IPS-18c (cell line): ENCODE data around the gene HNRNPU.
A peak's percentile ranks its signal among the peaks of the same experiment; 100 is the strongest.

ENCODE experiments used
- H3K4me3 ChIP-seq: 2 replicates; pipeline ENCODE4 v1.7.0; 2013; ENCODE audit warnings: low read depth, mild to moderate bottlenecking, low read length, moderate library complexity; ENCODE audit not compliant: insufficient read depth
- H3K9me3 ChIP-seq: one replicate; pipeline ENCODE4 v1.6.1; 2013; ENCODE audit warnings: mild to moderate bottlenecking, low read length, moderate library complexity; ENCODE audit not compliant: control insufficient read depth, insufficient read depth

Gene HNRNPU

DNA sequence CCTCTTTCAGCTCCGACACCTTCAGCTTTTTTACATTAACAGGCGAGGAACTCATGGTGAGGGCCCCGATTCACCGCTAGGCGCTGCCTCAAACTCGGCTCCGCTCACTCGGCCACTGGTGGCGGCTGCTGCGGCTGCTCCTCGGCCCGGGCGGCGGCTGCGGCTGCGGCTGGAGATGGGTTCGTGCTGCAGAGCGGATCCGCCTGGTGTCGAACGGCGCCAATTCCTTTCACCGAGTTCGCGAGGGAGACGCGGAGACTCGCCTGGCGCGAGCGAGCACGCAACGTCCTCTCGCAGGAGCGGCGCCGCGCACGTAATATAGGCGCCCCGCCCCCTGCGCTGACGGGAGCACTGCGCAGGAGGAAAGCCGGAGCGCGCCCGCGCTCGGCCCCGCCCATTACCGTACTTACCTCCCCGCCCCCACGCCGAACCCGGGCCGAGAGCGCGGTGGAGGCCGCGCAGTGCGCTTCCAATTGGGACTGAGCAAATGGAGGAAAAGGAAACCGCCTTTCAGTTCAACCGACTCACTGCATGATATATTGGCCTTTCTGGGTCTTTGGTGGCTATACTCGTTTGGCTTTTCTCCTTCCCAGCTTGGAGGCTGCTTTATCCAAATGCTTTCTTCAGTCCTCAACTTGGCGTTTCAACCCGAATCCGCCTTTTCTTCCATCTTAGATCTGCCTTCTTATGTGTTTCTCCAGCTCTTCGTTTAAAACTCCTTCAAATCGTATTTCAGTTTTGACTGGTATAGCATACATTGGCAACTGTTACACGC is at the start of gene HNRNPU:
HNRNPU (minus strand) TSS at position 291 of the 775 bp plus-strand sequence; CDS start at position 55, 236 bp downstream.
- no peaks in the 10 kb centered on the region for H3K9me3 ChIP-seq
- peak within 1 kb of the TSS; percentile 94 for H3K4me3 ChIP-seq

GRCh38 chr1:244913806-244914205 is 49.5 kb upstream of the HNRNPU start:
- Histone ChIP-seq H3K9me3 (no peaks in the 10 kb centered on the region), H3K4me3 (no peak overlapping the region)

DNA sequence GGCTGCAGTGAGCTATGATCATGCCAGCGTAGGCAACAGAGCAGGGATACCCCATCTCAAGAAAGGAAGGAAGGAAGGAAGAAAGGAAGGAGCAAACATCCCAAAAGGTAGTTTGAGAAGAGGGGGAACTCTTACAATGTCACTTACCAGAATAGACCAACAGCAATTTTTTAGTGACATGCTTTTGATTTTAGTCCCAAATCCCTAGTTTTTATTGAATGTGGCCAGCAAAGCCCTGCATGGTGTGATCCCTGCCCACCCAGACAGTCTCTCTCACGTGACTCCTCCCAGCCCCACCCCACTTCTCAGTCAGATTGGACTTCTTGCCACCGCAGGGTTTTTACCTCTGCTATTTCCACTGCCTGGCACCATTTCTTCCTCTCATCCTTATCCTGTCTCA is 39.8 kb upstream of the HNRNPU start:
- Histone ChIP-seq H3K9me3 (peaks cover 4% of the 10 kb centered on the region), H3K4me3 (no peak overlapping the region)

GRCh38 chr1:244901400-244902015 is 37.2 kb upstream of the HNRNPU start:
- no peak overlapping the region for H3K4me3 ChIP-seq
- peaks cover 4% of the 10 kb centered on the region for H3K9me3 ChIP-seq

DNA sequence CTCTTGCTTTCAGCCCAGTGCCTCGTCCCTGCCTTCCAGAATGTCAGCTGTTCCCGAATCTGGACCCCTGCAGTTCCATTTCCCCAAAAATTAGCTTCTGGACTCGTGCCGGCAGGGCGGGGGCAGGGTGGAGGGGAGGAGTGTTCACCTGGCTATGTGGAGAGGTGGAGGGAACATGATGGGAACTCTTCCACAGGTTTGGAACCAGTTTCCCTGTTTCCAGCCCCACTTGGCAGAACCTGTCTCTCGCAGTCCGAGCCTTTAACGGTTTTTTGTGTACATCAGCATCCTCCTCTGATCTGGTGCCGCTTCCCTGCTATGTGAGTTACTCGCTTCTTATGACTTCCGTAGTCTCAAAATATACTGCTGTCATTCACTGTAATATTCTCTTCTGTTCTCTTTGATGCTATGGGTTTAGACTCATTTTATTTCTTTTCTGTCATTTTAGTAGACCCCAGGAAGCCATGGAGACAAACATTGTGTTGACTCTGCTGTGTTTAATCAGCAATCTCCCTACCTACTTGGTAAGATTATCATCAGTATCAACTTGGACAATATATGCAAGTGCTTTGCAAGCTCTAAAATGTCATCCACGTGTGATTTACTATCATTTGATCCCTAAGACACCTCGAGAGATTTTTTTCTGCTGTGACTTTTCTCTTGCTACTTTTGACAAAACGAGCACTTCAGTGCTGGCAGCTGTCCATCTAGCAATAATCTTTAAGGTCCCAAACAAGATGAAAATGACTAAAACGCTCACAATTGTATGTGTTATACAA is 33.3 kb upstream of the HNRNPU start:
- Histone ChIP-seq H3K4me3 (no peak overlapping the region), H3K9me3 (peaks cover 4% of the 10 kb centered on the region)

GRCh38 chr1:244896550-244896949 is 32.2 kb upstream of the HNRNPU start:
- Histone ChIP-seq H3K9me3 (peaks cover 4% of the 10 kb centered on the region), H3K4me3 (no peak overlapping the region)

- H3K4me3 ChIP-seq: no peak overlapping the region
Observed at GRCh38 chr1:244893836-244894235, 29.5 kb upstream of the HNRNPU start.

GRCh38 chr1:244887281-244887680 is 22.9 kb upstream of the HNRNPU start:
- no peaks in the 10 kb centered on the region for H3K9me3 ChIP-seq
- no peak overlapping the region for H3K4me3 ChIP-seq

More at GRCh38 chr1:244893836-244894235, 29.5 kb upstream of the HNRNPU start:
- no peaks in the 10 kb centered on the region for H3K9me3 ChIP-seq

DNA sequence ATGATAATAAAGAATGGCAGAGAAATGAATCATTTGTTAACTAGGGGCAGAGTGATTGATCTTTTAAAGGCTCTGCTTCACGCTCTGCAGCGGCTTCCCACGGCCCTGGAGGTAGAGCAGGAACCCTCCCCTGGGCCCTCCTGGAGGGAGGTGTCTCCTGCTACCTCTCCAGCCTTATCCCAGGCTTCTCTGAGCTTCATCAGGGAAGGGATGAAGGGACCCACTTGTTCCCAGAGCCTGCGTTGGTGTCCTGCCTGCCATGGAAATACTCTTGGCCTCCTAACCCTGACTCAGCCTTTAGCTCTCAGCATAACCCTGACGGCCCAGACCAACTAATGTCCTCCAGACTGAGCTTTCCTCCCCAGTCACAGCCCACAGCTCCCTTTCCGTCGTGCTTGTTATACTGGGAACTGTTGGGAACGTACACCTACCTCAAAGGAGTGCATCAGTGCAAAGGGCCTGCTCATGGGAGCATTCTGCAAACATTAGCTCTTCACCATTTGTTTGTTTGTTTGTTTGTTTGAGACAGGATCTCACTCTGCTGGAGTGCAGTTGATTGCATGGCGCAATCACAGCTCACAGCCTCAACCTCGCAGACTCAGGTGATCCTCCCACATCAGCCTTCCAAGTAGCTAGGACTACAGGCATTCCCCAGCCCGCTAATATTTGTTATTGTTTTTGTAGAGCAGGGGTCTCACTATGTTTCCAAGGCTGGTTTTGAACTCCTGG is 17.4 kb upstream of the HNRNPU start:
- H3K4me3 ChIP-seq: no peak overlapping the region
- H3K9me3 ChIP-seq: no peaks in the 10 kb centered on the region

DNA sequence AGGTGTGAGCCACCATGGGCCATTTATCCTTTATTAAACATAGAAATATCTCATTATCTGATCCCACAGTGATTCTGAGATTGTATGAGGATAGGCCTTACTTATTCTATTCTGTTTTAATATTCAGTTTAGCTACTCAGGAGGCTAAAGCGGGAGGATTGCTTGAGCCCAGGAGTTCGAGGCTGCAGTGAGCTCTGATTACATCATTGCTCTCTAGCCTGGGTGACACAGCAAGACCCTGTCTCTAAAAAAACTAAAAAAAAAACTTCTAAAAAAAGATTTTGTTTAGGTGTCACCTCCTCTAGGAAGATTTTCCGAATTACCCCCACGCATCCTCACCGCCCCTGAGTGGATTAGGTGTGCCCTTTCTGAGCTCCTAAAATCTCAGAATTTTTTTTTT is 14.3 kb upstream of the HNRNPU start:
- Histone ChIP-seq H3K4me3 (no peak overlapping the region), H3K9me3 (no peaks in the 10 kb centered on the region)

- no peak overlapping the region for H3K4me3 ChIP-seq
- H3K9me3 ChIP-seq: no peaks in the 10 kb centered on the region
Observed at GRCh38 chr1:244876228-244876910, 12.0 kb upstream of the HNRNPU start.

GRCh38 chr1:244874974-244875579 is 10.7 kb upstream of the HNRNPU start:
- no peak overlapping the region for H3K4me3 ChIP-seq
- H3K9me3 ChIP-seq: no peaks in the 10 kb centered on the region

- H3K9me3 ChIP-seq: no peaks in the 10 kb centered on the region
- H3K4me3 ChIP-seq: no peak overlapping the region
Observed at GRCh38 chr1:244869950-244870349, 5.6 kb upstream of the HNRNPU start.

GRCh38 chr1:244869364-244869827 is 5.1 kb upstream of the HNRNPU start:
- Histone ChIP-seq H3K4me3 (no peak overlapping the region), H3K9me3 (no peaks in the 10 kb centered on the region)

DNA sequence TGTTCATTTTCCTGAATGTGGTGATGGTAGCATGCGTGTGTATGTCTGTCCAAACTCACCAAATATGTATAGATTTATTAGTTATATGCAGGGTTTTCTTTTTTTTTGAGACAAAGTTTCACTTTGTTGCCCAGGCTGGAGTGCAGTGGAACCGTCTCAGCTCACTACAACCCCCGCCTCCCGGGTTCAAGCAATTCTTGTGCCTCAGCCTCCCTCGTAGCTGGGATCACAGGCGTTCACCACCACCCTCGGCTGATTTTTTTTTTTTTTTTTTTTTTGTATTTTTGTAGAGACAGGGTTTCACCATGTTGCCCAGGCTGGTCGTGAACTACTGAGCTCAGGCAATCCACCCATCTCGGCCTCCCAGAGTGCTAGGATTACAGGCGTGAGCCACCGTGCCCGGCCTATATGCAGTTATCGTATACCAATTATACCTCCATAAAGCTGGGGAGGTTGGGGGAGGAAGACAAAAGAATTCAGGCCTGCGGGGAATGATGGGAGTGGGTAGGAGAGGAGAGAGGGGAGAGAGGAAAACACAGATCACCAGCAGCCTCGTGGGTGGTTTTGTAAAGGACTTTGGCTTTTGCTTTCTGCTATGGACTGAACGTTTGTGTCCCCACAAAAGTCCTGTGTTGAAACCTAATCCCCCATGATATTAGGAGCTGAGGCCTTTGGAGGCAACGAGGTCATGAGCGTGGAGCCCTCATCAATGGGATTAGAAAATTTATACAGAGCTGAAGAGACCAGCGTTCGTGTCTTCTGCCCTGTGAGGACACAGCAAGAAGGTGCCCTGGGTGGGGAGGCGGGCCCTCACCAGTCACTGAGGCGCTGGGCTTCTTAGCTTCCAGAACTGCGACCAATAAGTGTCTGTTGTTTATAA is 4.4 kb upstream of the HNRNPU start:
- Histone ChIP-seq H3K4me3 (no peak overlapping the region), H3K9me3 (no peaks in the 10 kb centered on the region)
